Body of pancreas (tissue), 4 donors: Measurements from ENCODE around the gene PIK3AP1. TPM values are rescaled to one million over a fixed set of nuclear protein-coding genes. Genes with fewer than 3 reads are reported as not detected.
A peak's percentile ranks its signal among the peaks of the same experiment; 100 is the strongest.

ENCODE experiments used
- ATAC-seq: fragments of 150-250 bp; one replicate; pipeline ENCODE4 v1.9.1; 2016
- DNase-seq, 4 donors: peaks; one replicate each; pipeline ENCODE4 v3.0.0-alpha.2; 2019
- H3K27ac ChIP-seq, 4 donors: fragments of 200-600 bp; sonication (generic); 1 replicate in 3 of 4; 2 replicates in 1 of 4; pipeline versions ENCODE4 v1.5.1 to v1.6.1; 2016 to 2019; ENCODE audit warnings: mild to moderate bottlenecking in 1 of 4, mixed read lengths in 1 of 4, moderate library complexity in 1 of 4
- H3K27me3 ChIP-seq, 2 donors: fragments of 200-600 bp; sonication (generic); one replicate each; pipeline ENCODE4 v1.6.0; 2016; ENCODE audit warnings: mild to moderate bottlenecking in 1 of 2
- H3K36me3 ChIP-seq, 2 donors: fragments of 200-600 bp; sonication (generic); replicated peaks in 1 of 2; 2 replicates each; pipeline ENCODE4 v1.5.1; 2016; ENCODE audit warnings: low read depth in 2 of 2; ENCODE audit not compliant: insufficient read depth in 1 of 2
- H3K4me1 ChIP-seq: fragments of 200-600 bp; sonication (generic); one replicate; pipeline ENCODE4 v1.6.0; 2016
- H3K4me3 ChIP-seq, 2 donors: fragments of 200-600 bp; sonication (generic); 1 replicate in 1 of 2; 2 replicates in 1 of 2; pipeline ENCODE4 v1.5.1; 2016 to 2019
- H3K9me3 ChIP-seq, 3 donors: fragments of 200-600 bp; sonication (generic); 1 replicate in 2 of 3; 2 replicates in 1 of 3; pipeline ENCODE4 v1.5.1; 2016
- POLR2A ChIP-seq, 3 donors: fragments of 450-650 bp; IDR thresholded peaks; one replicate each; pipeline ENCODE4 v1.6.1; 2016; ENCODE audit warnings: antibody characterized with exemption in 3 of 3, mild to moderate bottlenecking in 2 of 3
- WGBS, 2 donors: methylation state at CpG; one replicate each; pipeline ENCODE4 v1.1.5; 2017; 5-methylcytosine and 5-hydroxymethylcytosine counted together
- intact Hi-C: fragments of 100-400 bp; cut with DNase I; formaldehyde crosslinking; loops from one replicate; pipeline ENCODE4 v1.15.1; 2023
- total RNA-seq, 2 donors: library from RNA; depleted of rRNA; stranded (reverse); fragments of >200 nt; gene quantifications; one replicate each; pipeline ENCODE4 v1.1.0, GENCODE V29; 2016
- TF ChIP-seq, protein P1 (sequence below), 7 experiments: fragments of 450-650 bp in 4 of 7; fragments of 200-600 bp in 3 of 7; sonication (generic) in 3 of 7; IDR thresholded peaks; one replicate each; pipeline ENCODE4 v1.5.1; 2016 to 2019; ENCODE audit warnings: antibody characterized with exemption in 7 of 7

Gene PIK3AP1
- total RNA-seq, 2 donors from 2014 or later, result 28.0 to 37.2 TPM

DNA sequence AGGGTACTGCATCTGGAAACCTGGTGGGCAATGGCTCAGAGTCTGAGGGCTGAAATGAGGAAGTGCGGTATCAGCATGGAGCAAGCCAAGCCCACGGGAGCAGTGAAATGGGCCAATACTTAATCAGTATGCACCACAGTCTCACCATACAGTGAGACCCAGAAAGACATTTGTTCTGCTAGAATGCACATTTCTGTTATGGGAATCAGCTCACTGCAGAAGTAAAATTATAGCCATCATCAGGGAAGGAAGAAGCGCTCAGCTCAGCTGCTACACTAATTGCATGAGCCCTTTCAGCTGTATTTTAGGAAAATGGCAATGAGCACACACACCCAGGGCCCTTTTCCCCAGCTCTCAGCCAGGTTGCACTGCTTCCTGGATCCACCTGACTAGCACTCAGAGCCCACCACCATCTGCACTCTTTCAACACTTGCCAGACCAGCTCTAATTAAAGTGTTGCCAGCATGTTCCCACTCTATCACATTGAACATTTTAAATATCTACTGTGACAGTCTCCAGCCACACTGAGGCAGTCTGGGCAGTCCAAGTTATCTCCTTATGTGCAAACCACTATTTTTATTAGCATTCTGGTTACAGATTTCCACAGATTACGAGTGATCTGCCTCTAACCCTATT, 44.2 kb upstream of the PIK3AP1 start:
- DNase-seq, result no peak
- no peak for TF ChIP-seq POLR2A (IDR thresholded peaks at IDR 0.05)
- TF ChIP-seq, protein P1, sequence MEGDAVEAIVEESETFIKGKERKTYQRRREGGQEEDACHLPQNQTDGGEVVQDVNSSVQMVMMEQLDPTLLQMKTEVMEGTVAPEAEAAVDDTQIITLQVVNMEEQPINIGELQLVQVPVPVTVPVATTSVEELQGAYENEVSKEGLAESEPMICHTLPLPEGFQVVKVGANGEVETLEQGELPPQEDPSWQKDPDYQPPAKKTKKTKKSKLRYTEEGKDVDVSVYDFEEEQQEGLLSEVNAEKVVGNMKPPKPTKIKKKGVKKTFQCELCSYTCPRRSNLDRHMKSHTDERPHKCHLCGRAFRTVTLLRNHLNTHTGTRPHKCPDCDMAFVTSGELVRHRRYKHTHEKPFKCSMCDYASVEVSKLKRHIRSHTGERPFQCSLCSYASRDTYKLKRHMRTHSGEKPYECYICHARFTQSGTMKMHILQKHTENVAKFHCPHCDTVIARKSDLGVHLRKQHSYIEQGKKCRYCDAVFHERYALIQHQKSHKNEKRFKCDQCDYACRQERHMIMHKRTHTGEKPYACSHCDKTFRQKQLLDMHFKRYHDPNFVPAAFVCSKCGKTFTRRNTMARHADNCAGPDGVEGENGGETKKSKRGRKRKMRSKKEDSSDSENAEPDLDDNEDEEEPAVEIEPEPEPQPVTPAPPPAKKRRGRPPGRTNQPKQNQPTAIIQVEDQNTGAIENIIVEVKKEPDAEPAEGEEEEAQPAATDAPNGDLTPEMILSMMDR (IDR thresholded peaks at IDR 0.05), result no peak
- H3K36me3 ChIP-seq, result no peaks in the 10 kb centered on the region
- H3K27ac ChIP-seq, result no peak overlapping the region
- ATAC-seq, result no peak
- H3K27me3 ChIP-seq, result no peaks in the 10 kb centered on the region
- H3K4me1 ChIP-seq, result no peaks in the 10 kb centered on the region
- intact Hi-C loops, result loop anchor here (5.0 to 10.0 kb wide), 2 partner anchors 60 to 263 kb away; no protein-coding TSS in a partner anchor
- WGBS, 2 donors, result 58 to 63% methylated on average over 3 to 4 of the region's 4 CpGs
- H3K9me3 ChIP-seq, result no peaks in the 10 kb centered on the region
- H3K4me3 ChIP-seq, result no peak overlapping the region

- Histone ChIP-seq H3K4me3 (no peak overlapping the region), H3K27ac (no peak overlapping the region), H3K27me3 (no peaks in the 10 kb centered on the region), H3K9me3 (no peaks in the 10 kb centered on the region), H3K36me3 (no peaks in the 10 kb centered on the region), H3K4me1 (no peaks in the 10 kb centered on the region)
- ATAC-seq, result no peak
- peak in 1 of 4 donors; percentile 44 for DNase-seq
- intact Hi-C loops, result no loop called here
- TF ChIP-seq POLR2A (IDR thresholded peaks at IDR 0.05), result no peak
- TF ChIP-seq, protein P1 (IDR thresholded peaks at IDR 0.05), result no peak
- WGBS, 2 donors, result 32 to 44% methylated on average over 1 of the region's 1 CpG
Observed at GRCh38 chr10:96758423-96758822, 38.1 kb upstream of the PIK3AP1 start.

DNA sequence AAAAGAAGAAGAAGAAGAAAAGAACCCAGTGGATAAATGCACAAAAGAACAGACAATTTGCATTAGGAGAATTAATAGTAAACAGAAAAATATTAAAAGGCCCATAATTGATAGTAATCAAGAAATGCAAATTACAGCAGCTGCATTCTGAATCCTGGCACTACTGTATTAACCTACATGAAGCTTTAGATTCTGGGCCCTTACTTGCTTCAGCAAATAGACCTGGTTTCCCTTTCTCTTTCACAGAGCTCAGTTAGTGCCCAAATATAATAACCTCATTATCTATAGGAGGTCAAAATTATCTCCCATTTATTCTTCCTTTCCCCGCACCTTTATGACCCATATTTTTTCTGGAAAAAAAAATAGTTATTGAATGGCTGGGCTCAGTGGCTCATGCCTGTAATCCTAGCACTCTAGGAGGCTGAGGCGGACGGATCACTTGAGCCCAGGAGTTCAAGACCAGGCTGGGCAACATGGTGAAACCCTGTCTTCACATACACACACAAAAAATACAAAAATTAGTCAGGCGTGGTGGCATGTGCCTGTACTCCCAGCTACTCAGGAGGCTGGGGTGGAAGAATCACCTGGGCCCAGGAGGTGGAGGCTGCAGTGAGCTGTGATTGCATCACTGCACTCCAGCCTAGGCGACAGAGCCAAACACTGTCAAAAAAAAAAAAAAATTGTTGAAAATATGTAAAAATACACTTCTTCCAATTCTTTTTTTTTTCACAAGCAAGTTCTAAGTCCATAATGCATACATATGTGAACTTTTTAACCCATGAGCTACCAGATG, 36.0 kb upstream of the PIK3AP1 start:
- DNase-seq (no peak), ATAC-seq (no peak)
- Histone ChIP-seq H3K9me3 (no peaks in the 10 kb centered on the region), H3K4me3 (no peak overlapping the region), H3K36me3 (no peaks in the 10 kb centered on the region), H3K4me1 (no peaks in the 10 kb centered on the region), H3K27ac (no peak overlapping the region), H3K27me3 (no peaks in the 10 kb centered on the region)
- WGBS, 2 donors, result 82 to 83% methylated on average over 5 of the region's 5 CpGs
- intact Hi-C loops, result no loop called here
- TF ChIP-seq POLR2A (IDR thresholded peaks at IDR 0.05), result no peak
- TF ChIP-seq, protein P1 (IDR thresholded peaks at IDR 0.05), result no peak

- TF ChIP-seq, protein P1 (IDR thresholded peaks at IDR 0.05), result no peak
- TF ChIP-seq POLR2A (IDR thresholded peaks at IDR 0.05), result no peak
- intact Hi-C loops, result no loop called here
- 60 to 72% methylated on average over 1 of the region's 1 CpG for WGBS, 2 donors
- H3K36me3 ChIP-seq, result no peaks in the 10 kb centered on the region
- ATAC-seq (no peak), DNase-seq (no peak)
- no peak overlapping the region for H3K27ac ChIP-seq
- H3K9me3 ChIP-seq, result no peaks in the 10 kb centered on the region
- no peak overlapping the region for H3K4me3 ChIP-seq
- H3K4me1 ChIP-seq, result no peaks in the 10 kb centered on the region
- no peaks in the 10 kb centered on the region for H3K27me3 ChIP-seq
Observed at GRCh38 chr10:96753956-96754355, 33.6 kb upstream of the PIK3AP1 start.
